Mucosa of rectum (tissue), 2 donors: Measurements from ENCODE around the gene OGFR.

Experiments used
- H3K27ac ChIP-seq, 2 donors: one replicate each; pipeline ENCODE4 v1.7.0; 2013; ENCODE audit warnings: inconsistent platforms in 2 of 2, low read depth in 2 of 2, low read length in 2 of 2
- H3K27me3 ChIP-seq, 2 donors: one replicate each; pipeline ENCODE4 v1.7.0; 2013; ENCODE audit warnings: low read length in 2 of 2; ENCODE audit not compliant: control insufficient read depth in 2 of 2, insufficient read depth in 2 of 2
- H3K36me3 ChIP-seq, 2 donors: one replicate each; pipeline ENCODE4 v1.7.0; 2013; ENCODE audit warnings: low read length in 2 of 2; ENCODE audit not compliant: control insufficient read depth in 2 of 2, insufficient read depth in 2 of 2
- H3K4me1 ChIP-seq, 2 donors: one replicate each; pipeline ENCODE4 v1.7.0; 2013; ENCODE audit warnings: low read length in 2 of 2, mild to moderate bottlenecking in 1 of 2; ENCODE audit not compliant: control insufficient read depth in 2 of 2, insufficient read depth in 2 of 2
- H3K4me3 ChIP-seq, 2 donors: one replicate each; pipeline ENCODE4 v1.7.0; 2013; ENCODE audit warnings: low read length in 2 of 2
- H3K9ac ChIP-seq, 2 donors: one replicate each; pipeline ENCODE4 v1.7.0; 2013; ENCODE audit warnings: low read length in 2 of 2, low read depth in 1 of 2, mild to moderate bottlenecking in 1 of 2
- H3K9me3 ChIP-seq, 2 donors: one replicate each; pipeline ENCODE4 v1.7.0; 2013; ENCODE audit warnings: low read length in 2 of 2; ENCODE audit not compliant: control insufficient read depth in 2 of 2
- donor health status: healthy.
- donor health status: Normal muscosa, but diverticular disease.

The OGFR gene

GRCh38 chr20:62832212-62832922 lies 27.7 kb downstream of the OGFR start:
- peak overlapping the region; percentile 21 to 77 for H3K27ac ChIP-seq
- peak overlapping the region; percentile 3 to 63 for H3K9ac ChIP-seq
- no peaks in the 10 kb centered on the region for H3K36me3 ChIP-seq
- no peaks in the 10 kb centered on the region for H3K9me3 ChIP-seq
- peak overlapping the region in 1 of 2 donors; percentile 65 for H3K4me3 ChIP-seq
- H3K27me3 ChIP-seq, result peaks cover 0 to 4% of the 10 kb centered on the region in 2 donors
- peaks cover 21 to 23% of the 10 kb centered on the region in 2 donors for H3K4me1 ChIP-seq

DNA sequence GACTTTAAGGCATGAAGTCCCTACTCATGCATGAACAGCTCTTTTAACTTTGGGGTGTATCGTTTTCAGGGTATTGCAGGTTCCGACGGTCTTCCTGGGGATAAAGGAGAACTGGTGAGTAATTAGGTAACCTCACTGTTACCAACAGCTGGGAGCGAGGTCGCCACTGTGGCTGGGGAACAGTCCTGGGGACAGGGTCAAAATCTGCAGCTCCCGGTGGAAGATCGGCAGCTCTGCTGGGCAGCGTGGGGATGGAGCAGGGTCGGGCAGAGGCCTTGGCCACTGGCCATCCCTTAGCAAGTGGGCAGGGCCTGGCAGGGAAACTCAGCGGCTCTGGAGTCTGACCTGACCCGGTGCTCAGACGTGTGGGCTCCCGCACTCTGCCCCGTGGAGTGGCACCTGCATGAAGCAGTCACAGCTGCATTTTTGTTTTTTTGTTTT lies 28.3 kb downstream of the OGFR start:
- Histone ChIP-seq H3K4me3 (peak overlapping the region in 1 of 2 donors; percentile 65), H3K4me1 (peaks cover 21 to 28% of the 10 kb centered on the region in 2 donors), H3K27ac (peak overlapping the region; percentile 21 to 77), H3K27me3 (peaks cover 0 to 4% of the 10 kb centered on the region in 2 donors), H3K9me3 (no peaks in the 10 kb centered on the region), H3K9ac (peak overlapping the region in 1 of 2 donors; percentile 52), H3K36me3 (no peaks in the 10 kb centered on the region)

DNA sequence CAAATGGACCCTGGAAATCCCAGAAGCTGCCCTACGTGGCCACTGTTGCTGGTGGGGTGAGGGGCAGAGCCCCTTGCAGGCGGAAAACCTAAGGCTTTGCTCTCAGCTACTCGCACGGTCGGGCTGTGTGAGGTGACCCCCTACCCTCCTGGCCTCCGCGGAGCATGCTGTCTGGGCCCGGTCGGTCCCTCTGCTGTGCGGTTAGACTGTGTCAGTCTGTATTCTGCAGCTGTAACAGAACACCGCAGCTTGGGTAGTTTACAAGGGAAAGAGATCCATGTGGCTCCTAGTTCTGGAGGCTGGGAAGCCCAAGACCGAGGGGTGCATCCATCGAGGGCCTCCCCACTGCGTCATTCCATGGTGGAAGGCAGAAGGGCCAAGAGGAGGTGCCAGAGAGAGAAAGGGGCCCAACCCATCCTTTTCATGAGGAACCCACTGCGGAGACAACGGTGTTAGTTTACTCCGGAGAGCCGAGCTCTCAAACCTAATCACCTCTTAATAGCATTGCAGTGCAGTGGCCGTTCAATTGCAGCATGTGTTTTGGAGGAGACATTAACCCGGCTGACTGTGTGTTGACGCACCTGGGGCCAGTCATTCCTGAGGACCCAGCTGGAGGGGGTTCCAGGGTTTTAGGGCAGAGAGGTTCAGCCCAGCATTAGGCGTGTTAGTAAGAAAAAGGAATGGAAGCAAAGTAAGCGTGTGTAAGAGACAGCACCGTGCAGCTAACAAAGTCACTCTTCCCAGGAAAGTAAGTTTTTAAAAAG lies 30.5 kb downstream of the OGFR start:
- Histone ChIP-seq H3K27ac (no peak overlapping the region), H3K9ac (no peak overlapping the region), H3K9me3 (no peaks in the 10 kb centered on the region), H3K27me3 (peaks cover 0 to 4% of the 10 kb centered on the region in 2 donors), H3K36me3 (no peaks in the 10 kb centered on the region), H3K4me1 (peaks cover 26 to 36% of the 10 kb centered on the region in 2 donors), H3K4me3 (no peak overlapping the region)

GRCh38 chr20:62835931-62836861 lies 31.6 kb downstream of the OGFR start:
- H3K36me3 ChIP-seq, result no peaks in the 10 kb centered on the region
- H3K27me3 ChIP-seq, result peaks cover 0 to 4% of the 10 kb centered on the region in 2 donors
- H3K9me3 ChIP-seq, result no peaks in the 10 kb centered on the region
- peaks cover 33 to 34% of the 10 kb centered on the region in 2 donors for H3K4me1 ChIP-seq
- H3K9ac ChIP-seq, result no peak overlapping the region
- H3K27ac ChIP-seq, result no peak overlapping the region
- H3K4me3 ChIP-seq, result no peak overlapping the region

- no peaks in the 10 kb centered on the region for H3K36me3 ChIP-seq
- no peak overlapping the region for H3K27ac ChIP-seq
- peaks cover 0 to 4% of the 10 kb centered on the region in 2 donors for H3K27me3 ChIP-seq
- H3K4me3 ChIP-seq, result no peak overlapping the region
- H3K9me3 ChIP-seq, result no peaks in the 10 kb centered on the region
- H3K9ac ChIP-seq, result no peak overlapping the region
- H3K4me1 ChIP-seq, result peaks cover 25 to 28% of the 10 kb centered on the region in 2 donors
Measured at GRCh38 chr20:62836967-62837490, 32.4 kb downstream of the OGFR start.

DNA sequence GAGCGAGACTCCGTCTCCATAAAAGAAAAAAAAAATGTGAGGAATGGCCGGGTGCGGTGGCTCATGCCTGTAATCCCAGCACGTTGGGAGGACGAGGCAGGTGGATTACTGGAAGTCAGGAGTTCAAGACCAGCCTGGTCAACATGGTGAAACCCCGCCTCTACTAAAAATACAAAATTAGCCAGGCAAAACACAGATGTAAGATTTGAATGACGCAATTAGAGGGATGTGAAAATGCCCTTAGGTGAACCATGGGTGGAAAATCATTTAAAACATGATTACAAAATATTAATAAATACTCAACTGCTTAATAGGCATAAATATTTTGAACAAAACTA lies 33.1 kb downstream of the OGFR start:
- Histone ChIP-seq H3K4me3 (peak overlapping the region in 1 of 2 donors; percentile 15), H3K27me3 (peaks cover 0 to 4% of the 10 kb centered on the region in 2 donors), H3K4me1 (peaks cover 17 to 21% of the 10 kb centered on the region in 2 donors), H3K36me3 (no peaks in the 10 kb centered on the region), H3K9me3 (no peaks in the 10 kb centered on the region), H3K9ac (no peak overlapping the region), H3K27ac (peak overlapping the region in 1 of 2 donors; percentile 85)

DNA sequence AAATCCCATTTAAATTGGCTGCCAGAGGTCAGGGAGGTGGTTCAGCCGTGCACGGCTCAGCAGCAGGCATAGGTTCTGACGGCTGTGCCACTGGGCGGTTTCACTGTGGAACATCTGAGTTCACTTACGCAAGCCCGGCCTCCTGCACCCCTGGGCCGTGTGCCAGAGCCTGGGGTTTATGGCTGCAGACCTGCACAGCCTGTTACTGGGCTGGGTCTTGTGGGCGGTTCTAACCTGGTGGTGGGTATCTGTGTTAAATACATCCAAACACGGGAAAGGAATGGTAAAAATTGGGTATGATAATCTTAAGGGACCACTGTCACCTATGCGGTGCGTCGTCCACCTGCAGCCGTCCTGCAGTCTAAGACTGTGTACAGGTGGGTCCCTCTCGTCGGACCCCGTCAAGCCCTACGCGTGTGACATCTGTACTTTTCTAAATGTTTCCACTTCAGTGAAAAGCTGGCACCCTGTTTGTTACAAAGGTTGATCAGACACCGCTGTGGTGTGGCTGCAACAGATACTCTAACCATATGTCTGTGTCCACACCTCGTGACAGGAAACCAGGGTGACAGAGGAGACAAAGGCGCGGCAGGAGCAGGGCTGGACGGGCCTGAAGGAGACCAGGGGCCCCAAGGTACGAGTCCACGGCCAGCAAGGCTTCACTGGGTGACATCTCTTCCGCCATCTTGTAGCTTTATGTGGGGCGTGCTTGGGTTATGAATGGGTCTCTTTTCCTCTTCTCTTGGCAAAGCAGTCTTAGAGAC lies 33.7 kb downstream of the OGFR start:
- Histone ChIP-seq H3K27me3 (peaks cover 0 to 4% of the 10 kb centered on the region in 2 donors), H3K36me3 (no peaks in the 10 kb centered on the region), H3K4me1 (peaks cover 13 to 17% of the 10 kb centered on the region in 2 donors), H3K9me3 (no peaks in the 10 kb centered on the region), H3K9ac (peak overlapping the region; percentile 9 to 40), H3K4me3 (peak overlapping the region; percentile 22 to 57), H3K27ac (peak overlapping the region; percentile 82 to 85)

DNA sequence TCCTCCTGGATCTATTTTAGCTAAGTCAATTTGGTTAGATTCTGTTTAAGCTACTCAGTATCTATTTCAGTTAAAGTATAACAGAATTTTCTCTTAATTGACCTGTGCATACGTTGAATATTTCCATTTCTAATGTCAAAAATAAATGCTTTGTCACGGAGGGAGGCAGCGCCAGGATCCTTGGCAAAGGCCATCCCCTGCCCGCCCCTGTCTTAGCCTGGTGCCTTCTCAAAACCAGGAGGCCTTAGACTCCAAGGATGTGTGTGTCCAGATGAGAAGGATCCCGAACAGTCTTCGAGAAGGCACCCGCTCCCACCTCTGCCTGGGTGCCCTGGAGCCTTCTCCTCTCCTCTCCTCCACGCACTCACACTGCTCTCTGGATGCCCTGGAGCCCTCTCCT lies 34.6 kb downstream of the OGFR start:
- Histone ChIP-seq H3K4me1 (peaks cover 13 to 17% of the 10 kb centered on the region in 2 donors), H3K4me3 (no peak overlapping the region), H3K36me3 (no peaks in the 10 kb centered on the region), H3K27ac (peak overlapping the region in 1 of 2 donors; percentile 82), H3K9me3 (no peaks in the 10 kb centered on the region), H3K9ac (no peak overlapping the region), H3K27me3 (peaks cover 0 to 4% of the 10 kb centered on the region in 2 donors)

- Histone ChIP-seq H3K36me3 (no peaks in the 10 kb centered on the region), H3K9ac (no peak overlapping the region), H3K4me3 (no peak overlapping the region), H3K4me1 (peaks cover 13 to 17% of the 10 kb centered on the region in 2 donors), H3K9me3 (no peaks in the 10 kb centered on the region), H3K27ac (no peak overlapping the region), H3K27me3 (peaks cover 0 to 4% of the 10 kb centered on the region in 2 donors)
Measured at GRCh38 chr20:62839816-62840215, 35.2 kb downstream of the OGFR start.
